Activated T-cell treated with anti-CD3 and anti-CD28 coated beads, Interleukin-2, amount 50 U/mL, for 72 hours (primary cell): ENCODE results near the gene PTPRM. TPM values are rescaled to one million over a fixed set of nuclear protein-coding genes. Genes with fewer than 3 reads are reported as not detected.

Experiments used
- ATAC-seq, 2 donors: fragments of 150-1000 bp; cut with Tn5 transposase; replicated peaks in 1 of 2; 2 replicates each; pipeline ENCODE4 v1.10.0; 2021; ENCODE audit warnings: moderate library complexity in 2 of 2, mild to moderate bottlenecking in 1 of 2
- DNase-seq, 2 donors: peaks; one replicate each; pipeline ENCODE4 v3.0.0; 2021 to 2022; ENCODE audit warnings: mixed read lengths in 1 of 2
- H3K27ac Mint-ChIP-seq: one replicate; pipeline ENCODE4 v1.8.0; 2022; ENCODE audit warnings: mild to moderate bottlenecking, moderate library complexity, mixed read lengths
- H3K27me3 Mint-ChIP-seq: one replicate; pipeline ENCODE4 v1.8.0; 2022; ENCODE audit warnings: low read depth, mixed read lengths
- H3K36me3 Mint-ChIP-seq, 2 donors: one replicate each; pipeline ENCODE4 v1.8.0; 2022; ENCODE audit warnings: mixed read lengths in 2 of 2, mild to moderate bottlenecking in 1 of 2; ENCODE audit not compliant: insufficient read depth in 2 of 2
- H3K4me1 Mint-ChIP-seq: one replicate; pipeline ENCODE4 v1.8.0; 2022; ENCODE audit warnings: low read depth, mixed read lengths
- H3K4me3 Mint-ChIP-seq, 2 donors: one replicate each; pipeline ENCODE4 v1.8.0; 2022; ENCODE audit warnings: mild to moderate bottlenecking in 2 of 2, mixed read lengths in 2 of 2, moderate library complexity in 2 of 2
- H3K9me3 Mint-ChIP-seq, 2 donors: one replicate each; pipeline ENCODE4 v1.8.0; 2022; ENCODE audit warnings: mixed read lengths in 2 of 2
- total RNA-seq, 2 donors: library from RNA; stranded (reverse); gene quantifications; one replicate each; pipeline ENCODE4 v1.2.3, GENCODE V29; 2022

Gene PTPRM
- total RNA-seq, 2 donors from 2014 or later, result 6.3 to 21.3 TPM

DNA sequence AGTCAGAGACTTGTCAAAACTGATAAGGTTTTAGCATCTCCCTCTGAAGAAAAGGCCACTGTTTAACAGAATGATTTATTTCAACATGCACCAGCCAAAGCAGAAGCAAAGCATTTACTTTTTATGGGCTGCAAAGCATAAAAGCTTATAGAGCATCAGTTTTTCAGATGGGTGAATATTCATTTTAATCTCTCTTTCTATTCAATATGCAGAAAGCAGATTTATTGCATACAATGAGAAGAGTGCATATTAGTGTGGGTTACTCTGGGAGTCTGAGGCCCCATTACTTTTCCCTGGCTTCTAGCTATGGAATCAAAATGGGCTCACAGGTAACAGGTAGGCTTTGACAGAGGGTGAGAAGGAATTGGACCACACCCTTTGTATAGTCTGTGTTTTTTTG is 9.0 kb downstream of the PTPRM start:
- H3K36me3 Mint-ChIP-seq, result no peaks in the 10 kb centered on the region

DNA sequence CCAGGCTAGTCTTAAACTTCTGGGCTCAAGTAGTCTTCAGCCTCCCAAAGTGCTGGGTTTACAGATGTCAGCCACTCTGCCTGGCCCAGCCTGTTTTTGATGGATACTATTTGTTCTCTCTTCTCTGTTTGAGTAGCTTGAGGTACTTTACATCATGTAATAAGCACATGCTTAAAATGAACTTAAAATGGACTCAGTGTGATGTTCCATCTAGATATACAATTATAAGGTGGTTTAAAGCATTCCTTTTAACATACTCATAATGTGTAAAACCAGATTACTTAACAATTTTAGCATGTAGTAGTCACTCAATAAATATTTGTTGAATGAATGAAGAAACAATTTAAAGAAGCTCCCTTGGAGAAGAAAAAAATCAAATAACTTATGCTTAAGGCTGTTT is 9.6 kb downstream of the PTPRM start:
- Mint-ChIP-seq H3K36me3 (no peaks in the 10 kb centered on the region), H3K9me3 (no peaks in the 10 kb centered on the region), H3K27me3 (peaks cover 15% of the 10 kb centered on the region), H3K4me1 (peaks cover 10% of the 10 kb centered on the region), H3K27ac (no peak overlapping the region), H3K4me3 (no peak overlapping the region)
- no peak for DNase-seq
- ATAC-seq, result no peak

More for the DNA sequence above, 9.0 kb downstream of the PTPRM start:
- DNase-seq (no peak), ATAC-seq (no peak)
- peaks cover 21% of the 10 kb centered on the region for H3K27me3 Mint-ChIP-seq
- peaks cover 10% of the 10 kb centered on the region for H3K4me1 Mint-ChIP-seq
- H3K4me3 Mint-ChIP-seq, result no peak overlapping the region
- no peaks in the 10 kb centered on the region for H3K9me3 Mint-ChIP-seq
- H3K27ac Mint-ChIP-seq, result no peak overlapping the region

DNA sequence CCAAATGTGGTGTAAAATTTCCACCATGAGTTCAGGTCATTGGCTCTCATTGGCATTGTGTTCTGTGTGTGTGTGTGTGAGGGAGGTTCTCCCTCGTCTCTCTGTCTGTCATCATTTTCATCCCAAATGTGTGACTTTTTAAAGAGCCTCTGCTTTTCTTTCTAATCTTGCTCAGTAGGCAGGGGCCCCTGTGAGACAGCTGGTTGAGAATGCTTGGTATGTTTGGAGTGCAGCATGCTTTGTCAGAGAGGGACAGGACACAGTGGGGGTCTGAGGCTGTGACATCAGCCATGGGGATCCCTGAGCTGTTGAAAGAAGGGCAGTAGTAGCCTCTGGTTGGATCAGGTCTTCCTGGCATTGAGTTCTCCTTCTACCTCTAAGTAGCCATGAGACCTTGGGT is 10.6 kb downstream of the PTPRM start:
- Mint-ChIP-seq H3K27me3 (peaks cover 12% of the 10 kb centered on the region), H3K9me3 (no peaks in the 10 kb centered on the region), H3K4me3 (no peak overlapping the region), H3K4me1 (peaks cover 6% of the 10 kb centered on the region), H3K27ac (no peak overlapping the region), H3K36me3 (no peaks in the 10 kb centered on the region)
- DNase-seq, result no peak
- no peak for ATAC-seq

DNA sequence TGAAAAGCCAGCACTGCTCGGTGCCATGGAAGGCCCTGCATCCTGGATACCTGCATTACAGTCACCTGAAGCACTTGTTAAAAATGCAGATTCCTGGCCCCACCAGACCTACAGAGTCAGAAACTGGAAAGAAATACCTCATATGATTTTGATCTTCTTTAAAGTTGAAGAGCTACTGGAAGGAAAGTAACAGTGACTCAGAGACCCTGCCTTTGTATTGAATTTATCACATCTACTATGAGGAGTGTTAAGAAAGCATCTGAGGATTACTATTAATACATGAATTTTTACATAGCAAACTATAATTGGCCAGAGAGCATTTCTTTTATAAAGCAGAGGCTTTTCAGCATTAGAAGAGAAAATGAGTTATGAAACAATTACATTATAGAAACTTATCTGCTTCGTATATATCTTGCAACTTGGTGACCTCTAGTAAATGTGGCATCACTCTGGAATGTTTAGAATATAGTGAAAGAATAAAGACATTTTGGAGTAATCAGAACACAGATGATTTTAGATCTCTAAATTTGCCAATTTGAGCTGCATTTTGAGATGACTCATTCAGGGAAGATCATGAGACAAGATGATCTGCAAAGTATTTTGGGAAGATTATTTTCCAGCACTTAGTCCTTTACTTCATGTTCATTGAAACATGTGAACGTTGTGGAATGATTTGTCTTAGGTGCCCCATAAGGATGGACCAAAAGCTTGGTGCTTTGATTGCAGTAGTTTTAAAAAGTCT is 12.2 kb downstream of the PTPRM start:
- H3K4me1 Mint-ChIP-seq, result no peaks in the 10 kb centered on the region
- no peak overlapping the region for H3K27ac Mint-ChIP-seq
- no peaks in the 10 kb centered on the region for H3K9me3 Mint-ChIP-seq
- H3K27me3 Mint-ChIP-seq, result peaks cover 5% of the 10 kb centered on the region
- H3K36me3 Mint-ChIP-seq, result no peaks in the 10 kb centered on the region
- no peak overlapping the region for H3K4me3 Mint-ChIP-seq
- no peak for DNase-seq
- no peak for ATAC-seq

DNA sequence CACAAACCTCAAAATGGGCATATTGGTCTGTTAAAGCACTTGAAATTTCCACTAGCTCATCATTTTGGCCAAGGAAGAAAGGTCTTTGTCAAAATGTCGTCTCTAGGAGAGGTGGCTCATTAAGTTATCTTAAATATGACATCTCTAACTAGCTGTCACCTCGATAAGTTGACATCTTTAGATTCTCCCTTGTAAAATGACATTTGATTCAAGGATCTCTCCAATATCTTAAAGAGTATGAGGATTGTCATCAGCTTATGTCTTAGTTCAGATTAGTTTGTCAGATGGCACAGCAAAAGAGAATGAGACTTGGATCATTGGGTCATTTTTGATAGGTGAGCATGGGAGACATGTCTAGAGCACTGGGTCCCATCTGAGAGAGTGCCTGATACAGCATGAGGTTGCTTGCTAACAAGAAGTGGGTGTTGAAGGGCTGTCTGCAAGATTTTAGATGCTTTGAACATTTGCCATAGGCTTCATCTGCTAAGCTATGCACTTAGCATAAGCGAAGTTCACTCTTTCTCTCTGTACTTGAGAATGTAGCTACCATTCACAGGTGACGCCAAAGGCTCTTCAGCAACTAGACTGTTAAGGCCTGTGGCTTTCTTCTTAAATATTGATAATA is 12.9 kb downstream of the PTPRM start:
- ATAC-seq, result no peak
- Mint-ChIP-seq H3K36me3 (no peaks in the 10 kb centered on the region), H3K9me3 (no peaks in the 10 kb centered on the region), H3K4me1 (no peaks in the 10 kb centered on the region), H3K27me3 (peaks cover 5% of the 10 kb centered on the region), H3K4me3 (no peak overlapping the region), H3K27ac (no peak overlapping the region)
- DNase-seq, result no peak

DNA sequence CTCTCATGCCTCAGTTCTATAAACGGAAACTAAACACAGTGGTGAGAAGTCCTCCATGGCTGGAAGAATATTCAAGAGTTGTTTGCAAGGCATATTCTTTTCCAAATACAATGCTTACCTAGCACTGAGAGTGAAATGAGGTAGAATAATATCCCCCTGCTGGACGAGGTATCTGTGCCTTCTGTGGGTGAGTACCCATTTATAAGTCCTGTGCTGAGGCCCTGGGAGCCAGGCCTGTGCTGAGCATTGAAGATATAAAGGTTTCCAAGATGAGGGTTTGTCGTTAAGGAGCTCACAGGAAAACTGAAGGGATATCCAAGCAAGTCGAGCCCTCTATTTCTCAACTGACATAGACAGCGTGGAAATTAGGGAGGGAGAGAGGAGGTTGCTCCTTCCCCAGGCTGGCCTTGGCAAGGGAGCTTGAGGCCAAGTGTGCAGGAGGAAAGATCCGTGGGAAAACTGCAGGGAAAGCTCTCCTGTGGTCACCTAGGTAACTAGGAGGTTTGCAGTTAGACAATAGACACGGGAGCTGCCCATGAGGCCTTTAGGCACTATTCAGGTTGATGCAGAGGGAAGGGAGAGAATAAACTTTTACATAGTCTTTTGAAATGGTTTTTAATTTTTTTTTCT is 17.6 kb downstream of the PTPRM start:
- DNase-seq (no peak), ATAC-seq (no peak)
- no peaks in the 10 kb centered on the region for H3K9me3 Mint-ChIP-seq
- no peaks in the 10 kb centered on the region for H3K36me3 Mint-ChIP-seq
- H3K4me1 Mint-ChIP-seq, result no peaks in the 10 kb centered on the region
- no peak overlapping the region for H3K4me3 Mint-ChIP-seq
- H3K27ac Mint-ChIP-seq, result no peak overlapping the region
- no peaks in the 10 kb centered on the region for H3K27me3 Mint-ChIP-seq

DNA sequence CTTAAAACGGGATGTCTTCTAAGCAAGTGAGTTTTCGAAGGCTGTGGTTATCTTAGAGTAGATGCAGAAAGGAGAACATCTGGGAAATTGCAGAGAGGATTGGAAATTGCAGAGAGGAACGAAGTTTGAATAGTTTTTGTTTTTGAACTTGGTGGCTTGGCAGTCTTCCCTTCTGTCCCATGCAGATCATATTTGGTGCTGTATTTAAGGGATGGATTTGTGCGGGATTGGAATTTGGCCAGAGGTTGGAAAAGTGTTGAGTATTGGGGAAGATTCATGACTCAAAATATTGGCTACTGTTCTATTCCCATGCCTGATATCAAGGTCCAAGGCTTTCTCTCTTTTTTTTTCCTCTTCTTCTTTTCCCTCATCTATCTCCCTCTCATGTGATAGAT is 18.2 kb downstream of the PTPRM start:
- DNase-seq, result no peak
- Mint-ChIP-seq H3K9me3 (no peaks in the 10 kb centered on the region), H3K27me3 (no peaks in the 10 kb centered on the region), H3K4me3 (no peak overlapping the region), H3K4me1 (no peaks in the 10 kb centered on the region), H3K27ac (no peak overlapping the region), H3K36me3 (no peaks in the 10 kb centered on the region)
- ATAC-seq, result no peak

DNA sequence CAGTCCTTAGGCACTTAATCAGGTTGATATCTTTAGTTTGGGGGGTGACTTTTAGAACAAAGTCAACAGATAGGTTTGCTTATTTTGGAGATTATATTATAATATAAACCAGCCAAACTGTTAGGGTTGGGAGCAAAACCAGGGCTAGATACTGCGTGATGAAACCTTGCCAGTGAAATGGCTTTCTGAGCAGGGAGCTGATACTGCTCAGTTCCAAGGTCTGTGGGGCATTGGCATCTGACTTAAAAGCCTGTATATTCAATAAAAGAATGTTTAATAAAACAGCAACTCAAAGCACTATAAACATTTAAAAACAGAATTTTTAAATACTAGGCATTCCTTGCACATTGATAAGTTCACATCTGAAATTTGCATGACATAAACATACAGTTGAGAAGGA is 19.3 kb downstream of the PTPRM start:
- H3K4me1 Mint-ChIP-seq, result no peaks in the 10 kb centered on the region
- H3K27me3 Mint-ChIP-seq, result peaks cover 6% of the 10 kb centered on the region
- H3K36me3 Mint-ChIP-seq, result no peaks in the 10 kb centered on the region
- H3K4me3 Mint-ChIP-seq, result no peak overlapping the region
- no peaks in the 10 kb centered on the region for H3K9me3 Mint-ChIP-seq
- DNase-seq (no peak), ATAC-seq (no peak)
- H3K27ac Mint-ChIP-seq, result no peak overlapping the region

DNA sequence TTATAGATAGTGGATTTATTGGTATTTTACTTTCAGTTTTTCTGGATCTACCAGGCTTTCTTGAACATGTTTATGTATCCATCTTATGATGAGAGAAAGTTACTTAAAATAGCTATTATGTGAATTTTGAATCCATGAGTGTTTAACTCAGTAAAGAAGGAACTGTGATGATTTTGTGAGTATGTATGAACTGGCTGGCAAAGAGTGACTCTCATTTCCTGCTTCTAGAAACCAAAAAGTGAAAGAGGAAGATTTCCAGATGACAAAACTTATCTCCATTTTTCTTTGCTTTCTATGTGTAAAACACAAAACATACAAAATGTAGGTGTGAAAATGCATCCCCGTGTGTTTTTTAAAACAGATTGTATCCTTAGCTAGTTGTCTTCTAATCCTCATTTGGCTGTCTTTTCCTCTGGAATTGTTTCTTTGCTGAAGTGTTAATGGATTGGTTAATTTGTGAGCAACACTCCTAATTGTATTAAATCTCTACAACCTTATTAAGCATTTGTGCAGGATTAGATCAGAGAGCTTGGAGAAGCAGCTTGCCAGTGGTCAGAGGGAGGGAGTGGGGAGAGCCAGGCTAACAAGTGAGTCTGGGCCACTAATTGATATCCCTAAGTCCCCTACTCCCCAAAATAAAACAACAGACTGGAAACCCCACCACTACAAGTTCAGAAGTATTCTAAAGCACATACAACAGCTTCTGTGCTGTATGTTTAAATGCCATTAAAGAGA is 23.9 kb downstream of the PTPRM start:
- Mint-ChIP-seq H3K36me3 (no peaks in the 10 kb centered on the region), H3K4me1 (no peaks in the 10 kb centered on the region), H3K27me3 (peaks cover 6% of the 10 kb centered on the region), H3K9me3 (no peaks in the 10 kb centered on the region), H3K4me3 (no peak overlapping the region), H3K27ac (no peak overlapping the region)
- DNase-seq, result no peak
- no peak for ATAC-seq

DNA sequence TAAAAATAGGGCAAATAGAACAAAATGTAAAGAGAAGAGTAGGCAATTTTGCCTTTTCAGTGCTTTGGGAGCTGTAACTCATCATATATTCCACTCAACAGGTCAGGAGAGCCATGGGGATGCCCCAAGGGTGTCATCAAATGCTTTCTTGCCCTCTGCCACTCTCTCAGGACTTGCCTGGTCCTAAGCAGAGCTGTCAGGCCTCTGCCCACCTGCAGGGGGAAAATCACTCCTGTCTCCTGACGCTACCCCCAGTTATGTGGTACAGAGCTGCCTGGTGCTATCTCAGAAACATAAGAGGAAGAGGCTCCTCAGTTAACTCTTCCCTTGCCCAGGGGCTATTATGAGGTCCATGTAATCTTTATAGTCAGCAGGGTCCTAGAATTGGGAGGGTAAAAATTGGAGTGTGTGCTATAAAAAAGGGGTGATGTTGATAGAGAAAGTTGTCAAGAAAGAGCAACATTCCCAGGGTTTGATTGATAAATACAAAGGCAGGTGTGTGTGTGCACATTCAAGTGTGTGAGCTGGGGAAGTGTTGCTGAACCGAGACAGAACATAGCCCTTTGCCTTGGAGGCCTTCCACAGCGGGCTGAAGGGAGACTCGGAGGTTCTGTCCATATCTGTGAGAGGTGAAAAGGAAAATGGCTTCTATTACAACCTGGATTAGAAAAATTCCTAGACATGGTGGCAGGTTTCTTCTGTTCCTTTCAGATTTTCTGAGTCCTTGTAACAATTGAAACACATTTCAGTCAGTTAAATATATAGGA is 25.4 kb downstream of the PTPRM start:
- Mint-ChIP-seq H3K9me3 (no peaks in the 10 kb centered on the region), H3K36me3 (no peaks in the 10 kb centered on the region), H3K4me1 (no peaks in the 10 kb centered on the region), H3K27ac (no peak overlapping the region), H3K27me3 (peaks cover 6% of the 10 kb centered on the region), H3K4me3 (no peak overlapping the region)
- DNase-seq (no peak), ATAC-seq (no peak)

DNA sequence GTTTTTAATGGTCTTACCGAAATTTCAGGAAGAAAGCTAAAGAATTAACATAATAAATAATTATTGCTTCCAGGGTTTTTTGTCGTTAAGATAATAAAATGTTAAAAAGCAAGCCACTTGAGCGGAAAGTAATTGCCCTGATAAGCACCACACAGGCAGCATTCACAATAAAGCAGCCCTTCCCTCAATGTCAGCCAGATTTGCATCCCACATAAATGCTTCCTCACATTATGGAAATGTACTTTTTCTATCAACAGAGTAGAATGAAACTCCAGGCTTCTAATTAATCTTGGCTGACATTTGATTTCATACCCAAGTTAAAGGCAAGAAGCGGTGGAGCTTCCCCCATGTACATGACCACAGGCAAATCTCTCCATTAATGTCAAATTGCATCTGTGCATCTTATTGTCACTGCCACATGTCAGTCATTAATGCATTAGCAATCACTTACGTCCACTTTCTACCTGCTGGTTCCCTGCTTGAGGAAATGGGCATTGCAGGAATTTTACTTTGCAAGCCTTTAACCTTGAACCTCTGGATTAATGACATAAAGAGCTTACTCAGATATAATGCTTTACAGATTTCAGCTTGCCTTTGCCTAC is 26.2 kb downstream of the PTPRM start:
- no peak overlapping the region for H3K4me3 Mint-ChIP-seq
- no peaks in the 10 kb centered on the region for H3K9me3 Mint-ChIP-seq
- H3K27ac Mint-ChIP-seq, result no peak overlapping the region
- no peaks in the 10 kb centered on the region for H3K36me3 Mint-ChIP-seq
- no peak for ATAC-seq
- no peaks in the 10 kb centered on the region for H3K4me1 Mint-ChIP-seq
- peaks cover 6% of the 10 kb centered on the region for H3K27me3 Mint-ChIP-seq
- DNase-seq, result no peak

DNA sequence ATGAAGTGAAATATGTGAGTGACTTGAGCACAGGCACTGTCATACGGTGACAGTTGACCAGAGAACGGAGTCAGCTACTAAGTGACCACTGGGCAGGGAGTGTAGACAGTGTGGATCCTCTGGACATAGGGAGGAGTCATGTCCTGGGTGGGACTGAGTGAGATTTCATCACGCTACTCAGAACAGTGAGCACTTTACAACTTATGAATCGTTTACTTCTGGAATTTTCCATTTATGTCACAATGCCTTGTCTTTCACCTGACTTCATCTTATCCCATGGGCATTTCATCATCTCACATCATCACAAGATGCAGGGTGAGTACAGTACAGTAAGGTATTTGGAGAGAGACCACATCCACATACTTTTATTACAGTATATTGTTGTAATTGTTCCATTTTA is 29.0 kb downstream of the PTPRM start:
- Mint-ChIP-seq H3K27me3 (peaks cover 2% of the 10 kb centered on the region), H3K27ac (no peak overlapping the region), H3K4me3 (no peak overlapping the region), H3K9me3 (no peaks in the 10 kb centered on the region), H3K4me1 (no peaks in the 10 kb centered on the region), H3K36me3 (no peaks in the 10 kb centered on the region)
- DNase-seq (no peak), ATAC-seq (no peak)
